ENCODE measurements around the gene MLXIP.

- TF ChIP-seq POLR2A (IDR thresholded peaks at IDR 0.05), result no peak
- TF ChIP-seq, protein P1, sequence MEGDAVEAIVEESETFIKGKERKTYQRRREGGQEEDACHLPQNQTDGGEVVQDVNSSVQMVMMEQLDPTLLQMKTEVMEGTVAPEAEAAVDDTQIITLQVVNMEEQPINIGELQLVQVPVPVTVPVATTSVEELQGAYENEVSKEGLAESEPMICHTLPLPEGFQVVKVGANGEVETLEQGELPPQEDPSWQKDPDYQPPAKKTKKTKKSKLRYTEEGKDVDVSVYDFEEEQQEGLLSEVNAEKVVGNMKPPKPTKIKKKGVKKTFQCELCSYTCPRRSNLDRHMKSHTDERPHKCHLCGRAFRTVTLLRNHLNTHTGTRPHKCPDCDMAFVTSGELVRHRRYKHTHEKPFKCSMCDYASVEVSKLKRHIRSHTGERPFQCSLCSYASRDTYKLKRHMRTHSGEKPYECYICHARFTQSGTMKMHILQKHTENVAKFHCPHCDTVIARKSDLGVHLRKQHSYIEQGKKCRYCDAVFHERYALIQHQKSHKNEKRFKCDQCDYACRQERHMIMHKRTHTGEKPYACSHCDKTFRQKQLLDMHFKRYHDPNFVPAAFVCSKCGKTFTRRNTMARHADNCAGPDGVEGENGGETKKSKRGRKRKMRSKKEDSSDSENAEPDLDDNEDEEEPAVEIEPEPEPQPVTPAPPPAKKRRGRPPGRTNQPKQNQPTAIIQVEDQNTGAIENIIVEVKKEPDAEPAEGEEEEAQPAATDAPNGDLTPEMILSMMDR (IDR thresholded peaks at IDR 0.05), result no peak
- no peak for TF ChIP-seq POLR2AphosphoS5 (IDR thresholded peaks at IDR 0.05; ENCODE audit: insufficient read depth in 1 of 2, low read depth in 1 of 2)
These were observed 19.2 kb upstream of the MLXIP start for GRCh38 chr12:122059203-122059960.
